Panc1 (cell line): ENCODE measurements around the gene BABAM2. TPM values are rescaled to one million over a fixed set of nuclear protein-coding genes. Genes with fewer than 3 reads are reported as not detected.

ENCODE experiments used
- ATAC-seq: fragments of 200-7000 bp; cut with Tn5 transposase; 2 replicates; pipeline ENCODE4 v1.9.1; 2020; ENCODE audit warnings: mild to moderate bottlenecking, moderate library complexity
- BruUV-seq: library from RNA; stranded (reverse); fragments of 400-500 nt; replicated peaks from 2 replicates; lab custom pipeline; 2021; lab: Mats Ljungman, UMichigan
- CTCF ChIA-PET: fragments of 300-600 bp; sonication (Branson Sonifier 250); formaldehyde crosslinking; loops from one replicate; lab custom pipeline; 2022; ENCODE audit warnings: antibody characterized with exemption; lab: Charles Lee
- POLR2A ChIA-PET: fragments of 300-600 bp; sonication (Branson Sonifier 250); formaldehyde crosslinking; loops from one replicate; lab custom pipeline; 2022; ENCODE audit warnings: antibody characterized with exemption; lab: Charles Lee
- DNase-seq: peaks from one replicate; pipeline ENCODE4 v3.0.0-alpha.2; 2010; ENCODE audit warnings: low read depth, low spot score
- H3K27ac ChIP-seq: 2 replicates; pipeline ENCODE4 v1.5.1; 2011; ENCODE audit warnings: mild to moderate bottlenecking, low read length, inconsistent platforms
- H3K27me3 ChIP-seq: fragments of 200-500 bp; sonication (Bioruptor generic); 2 replicates; pipeline ENCODE4 v1.6.0; 2014; ENCODE audit warnings: low read length, inconsistent platforms; ENCODE audit not compliant: control insufficient read depth, insufficient read depth
- H3K36me3 ChIP-seq: fragments of 200-500 bp; sonication (Bioruptor generic); 2 replicates; pipeline ENCODE4 v1.5.1; 2014; ENCODE audit warnings: inconsistent platforms, mild to moderate bottlenecking, low read length, moderate library complexity; ENCODE audit not compliant: control insufficient read depth, insufficient read depth
- H3K4me1 ChIP-seq: 2 replicates; pipeline ENCODE4 v1.5.1; 2011; ENCODE audit warnings: inconsistent platforms, mild to moderate bottlenecking, low read length, moderate library complexity; ENCODE audit not compliant: control insufficient read depth, insufficient read depth
- H3K4me3 ChIP-seq, 2 experiments: 2 replicates each; pipeline ENCODE4 v1.5.1; 2011 to 2012; ENCODE audit warnings: low read depth in 2 of 2, low read length in 2 of 2, mild to moderate bottlenecking in 2 of 2, inconsistent platforms in 1 of 2, moderate library complexity in 1 of 2
- H3K9me3 ChIP-seq: fragments of 200-500 bp; sonication (Bioruptor generic); 2 replicates; pipeline ENCODE4 v1.5.1; 2014; ENCODE audit warnings: low read depth, mild to moderate bottlenecking, inconsistent platforms, low read length, moderate library complexity; ENCODE audit not compliant: control insufficient read depth, insufficient read depth
- CTCF ChIP-seq: fragments of 450-650 bp; IDR thresholded peaks from 2 replicates; pipeline ENCODE4 v1.5.1; 2017; ENCODE audit warnings: mild to moderate bottlenecking
- POLR2AphosphoS5 ChIP-seq: IDR thresholded peaks from 2 replicates; pipeline ENCODE4 v1.6.1; 2012; ENCODE audit warnings: mild to moderate bottlenecking, low read depth, low read length, moderate library complexity
- REST ChIP-seq, 2 experiments: IDR thresholded peaks; 2 replicates each; pipeline ENCODE4 v1.6.1; 2011 to 2012; ENCODE audit warnings: low read depth in 2 of 2, control low read depth in 1 of 2, low read length in 1 of 2, mild to moderate bottlenecking in 1 of 2, moderate library complexity in 1 of 2; ENCODE audit not compliant: insufficient read depth in 1 of 2
- SIN3A ChIP-seq: IDR thresholded peaks from 2 replicates; pipeline ENCODE4 v1.6.1; 2012; ENCODE audit warnings: low read depth, mild to moderate bottlenecking, low read length, moderate library complexity, borderline replicate concordance; ENCODE audit not compliant: insufficient read depth
- TCF7L2 ChIP-seq: IDR thresholded peaks from 2 replicates; pipeline ENCODE4 v1.6.1; 2011; ENCODE audit warnings: mild to moderate bottlenecking, low read depth, low read length, inconsistent platforms
- in situ Hi-C: cut with HindIII; loops from 2 replicates; pipeline ENCODE4 v1.10.0; 2016; ENCODE audit warnings: low sequenced_read_pairs, low pct_unique_long_range_greater_than_20kb
- intact Hi-C: fragments of 100-400 bp; cut with micrococcal nuclease; formaldehyde crosslinking; loops from one replicate; pipeline ENCODE4 v1.10.0; 2022; ENCODE audit not compliant: unreplicated experiment
- total RNA-seq: library from RNA; stranded (reverse); gene quantifications from one replicate; pipeline ENCODE4 v1.2.1, GENCODE V29; 2021; ENCODE audit not compliant: unreplicated experiment

BABAM2 gene
- total RNA-seq, 1 experiment from 2014 or later: 31.2 TPM

- no peaks in the 10 kb centered on the region for H3K36me3 ChIP-seq
- no peak overlapping the region for H3K27ac ChIP-seq
- no peaks in the 10 kb centered on the region; the same call in 1 of the 2 replicates for H3K9me3 ChIP-seq
- CTCF ChIA-PET: no interaction called here
- in situ Hi-C loops (no loop called here), intact Hi-C loops (no loop called here)
- H3K4me3 ChIP-seq: no peak overlapping the region
- no peak for ATAC-seq
- no peak for DNase-seq
- no peak for TF ChIP-seq SIN3A
- H3K27me3 ChIP-seq: no peaks in the 10 kb centered on the region
- no peaks in the 10 kb centered on the region for H3K4me1 ChIP-seq
- POLR2A ChIA-PET: no interaction called here
- BruUV-seq: no TSS peak
Observed at GRCh38 chr2:28182348-28182747, 291.8 kb downstream of the BABAM2 start.

- ChIA-PET CTCF (no interaction called here), POLR2A (no interaction called here)
- in situ Hi-C loops: no loop called here
- Histone ChIP-seq H3K4me3 (no peak overlapping the region), H3K9me3 (no peaks in the 10 kb centered on the region), H3K27ac (no peak overlapping the region), H3K4me1 (no peaks in the 10 kb centered on the region), H3K36me3 (no peaks in the 10 kb centered on the region), H3K27me3 (no peaks in the 10 kb centered on the region)
- intact Hi-C loops: no loop called here
- BruUV-seq: no TSS peak
- ATAC-seq (no peak), DNase-seq (no peak)
- no peak for TF ChIP-seq REST (IDR thresholded peaks at IDR 0.05; ENCODE audit: insufficient read depth in 1 of 2, low read depth in 2 of 2, low read length in 1 of 2)
- no peak for TF ChIP-seq SIN3A
- no peak for TF ChIP-seq TCF7L2
- TF ChIP-seq CTCF: no peak
- TF ChIP-seq POLR2AphosphoS5: no peak
Observed at GRCh38 chr2:28185153-28185552, 294.6 kb downstream of the BABAM2 start.

- no peak for ATAC-seq
- intact Hi-C loops: no loop called here
- H3K4me1 ChIP-seq: no peaks in the 10 kb centered on the region
- no peaks in the 10 kb centered on the region for H3K27me3 ChIP-seq
- no peak overlapping the region for H3K27ac ChIP-seq
- ChIA-PET POLR2A (no interaction called here), CTCF (no interaction called here)
- in situ Hi-C loops: no loop called here
- BruUV-seq: no TSS peak
- H3K4me3 ChIP-seq: no peak overlapping the region
- DNase-seq: no peak
- H3K36me3 ChIP-seq: no peaks in the 10 kb centered on the region
- TF ChIP-seq TCF7L2: no peak
- H3K9me3 ChIP-seq: no peaks in the 10 kb centered on the region
Observed at GRCh38 chr2:28185891-28186290, 295.4 kb downstream of the BABAM2 start.
